ENCODE measurements around the gene SCN5A. TPM values are rescaled to one million over a fixed set of nuclear protein-coding genes. Genes with fewer than 3 reads are reported as not detected.

SCN5A gene
- total RNA-seq, 1 experiment from 2014 or later: 0.69 TPM

GRCh38 chr3:38611866-38612265 lies 37.6 kb downstream of the SCN5A start:
- no peak overlapping the region for H3K4me3 ChIP-seq (ENCODE audit: low read depth in 2 of 2, low read length in 2 of 2)
- TF ChIP-seq, protein P1, sequence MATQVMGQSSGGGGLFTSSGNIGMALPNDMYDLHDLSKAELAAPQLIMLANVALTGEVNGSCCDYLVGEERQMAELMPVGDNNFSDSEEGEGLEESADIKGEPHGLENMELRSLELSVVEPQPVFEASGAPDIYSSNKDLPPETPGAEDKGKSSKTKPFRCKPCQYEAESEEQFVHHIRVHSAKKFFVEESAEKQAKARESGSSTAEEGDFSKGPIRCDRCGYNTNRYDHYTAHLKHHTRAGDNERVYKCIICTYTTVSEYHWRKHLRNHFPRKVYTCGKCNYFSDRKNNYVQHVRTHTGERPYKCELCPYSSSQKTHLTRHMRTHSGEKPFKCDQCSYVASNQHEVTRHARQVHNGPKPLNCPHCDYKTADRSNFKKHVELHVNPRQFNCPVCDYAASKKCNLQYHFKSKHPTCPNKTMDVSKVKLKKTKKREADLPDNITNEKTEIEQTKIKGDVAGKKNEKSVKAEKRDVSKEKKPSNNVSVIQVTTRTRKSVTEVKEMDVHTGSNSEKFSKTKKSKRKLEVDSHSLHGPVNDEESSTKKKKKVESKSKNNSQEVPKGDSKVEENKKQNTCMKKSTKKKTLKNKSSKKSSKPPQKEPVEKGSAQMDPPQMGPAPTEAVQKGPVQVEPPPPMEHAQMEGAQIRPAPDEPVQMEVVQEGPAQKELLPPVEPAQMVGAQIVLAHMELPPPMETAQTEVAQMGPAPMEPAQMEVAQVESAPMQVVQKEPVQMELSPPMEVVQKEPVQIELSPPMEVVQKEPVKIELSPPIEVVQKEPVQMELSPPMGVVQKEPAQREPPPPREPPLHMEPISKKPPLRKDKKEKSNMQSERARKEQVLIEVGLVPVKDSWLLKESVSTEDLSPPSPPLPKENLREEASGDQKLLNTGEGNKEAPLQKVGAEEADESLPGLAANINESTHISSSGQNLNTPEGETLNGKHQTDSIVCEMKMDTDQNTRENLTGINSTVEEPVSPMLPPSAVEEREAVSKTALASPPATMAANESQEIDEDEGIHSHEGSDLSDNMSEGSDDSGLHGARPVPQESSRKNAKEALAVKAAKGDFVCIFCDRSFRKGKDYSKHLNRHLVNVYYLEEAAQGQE (IDR thresholded peaks at IDR 0.05; ENCODE audit: insufficient read depth in 1 of 2, low read depth in 2 of 2, low read length in 1 of 2): no peak
- no peak for TF ChIP-seq CTCF (IDR thresholded peaks at IDR 0.05)
- no peak for TF ChIP-seq SIN3A (IDR thresholded peaks at IDR 0.05; ENCODE audit: borderline replicate concordance, insufficient read depth, low read depth, low read length)
- no peaks in the 10 kb centered on the region for H3K36me3 ChIP-seq (ENCODE audit: control insufficient read depth, insufficient read depth, low read length)
- no peaks in the 10 kb centered on the region for H3K9me3 ChIP-seq (ENCODE audit: control insufficient read depth, insufficient read depth, low read depth, low read length)
- intact Hi-C loops (cut with micrococcal nuclease; ENCODE audit: unreplicated experiment): no loop called here
- no peak for ATAC-seq
- H3K27me3 ChIP-seq (ENCODE audit: control insufficient read depth, insufficient read depth, low read length): no peaks in the 10 kb centered on the region
- in situ Hi-C loops (cut with HindIII; ENCODE audit: low pct_unique_long_range_greater_than_20kb, low sequenced_read_pairs): no loop called here
- H3K27ac ChIP-seq (ENCODE audit: low read length): no peak overlapping the region
- ChIA-PET CTCF (no interaction called here), POLR2A (no interaction called here)
- no peak for DNase-seq (ENCODE audit: low read depth, low spot score)
- no peaks in the 10 kb centered on the region for H3K4me1 ChIP-seq (ENCODE audit: control insufficient read depth, insufficient read depth, low read length)
- no TSS peak for BruUV-seq (replicated peaks)

- in situ Hi-C loops (cut with HindIII; ENCODE audit: low pct_unique_long_range_greater_than_20kb, low sequenced_read_pairs): no loop called here
- H3K27me3 ChIP-seq (ENCODE audit: control insufficient read depth, insufficient read depth, low read length): no peaks in the 10 kb centered on the region
- intact Hi-C loops (cut with micrococcal nuclease; ENCODE audit: unreplicated experiment): no loop called here
These were observed 38.6 kb downstream of the SCN5A start for GRCh38 chr3:38610934-38611333.

More at GRCh38 chr3:38610934-38611333, 38.6 kb downstream of the SCN5A start:
- Histone ChIP-seq H3K4me1 (ENCODE audit: control insufficient read depth, insufficient read depth, low read length) (no peaks in the 10 kb centered on the region), H3K36me3 (ENCODE audit: control insufficient read depth, insufficient read depth, low read length) (no peaks in the 10 kb centered on the region), H3K27ac (ENCODE audit: low read length) (no peak overlapping the region), H3K4me3 (ENCODE audit: low read depth in 2 of 2, low read length in 2 of 2) (no peak overlapping the region), H3K9me3 (ENCODE audit: control insufficient read depth, insufficient read depth, low read depth, low read length) (no peaks in the 10 kb centered on the region)
- no peak for ATAC-seq
- ChIA-PET CTCF (no interaction called here), POLR2A (no interaction called here)
- TF ChIP-seq CTCF (IDR thresholded peaks at IDR 0.05): no peak
- TF ChIP-seq, protein P1 (IDR thresholded peaks at IDR 0.05; ENCODE audit: insufficient read depth in 1 of 2, low read depth in 2 of 2, low read length in 1 of 2): no peak
- TF ChIP-seq POLR2AphosphoS5 (IDR thresholded peaks at IDR 0.05; ENCODE audit: low read depth, low read length): no peak
- TF ChIP-seq SIN3A (IDR thresholded peaks at IDR 0.05; ENCODE audit: borderline replicate concordance, insufficient read depth, low read depth, low read length): no peak
- TF ChIP-seq TCF7L2 (IDR thresholded peaks at IDR 0.05; ENCODE audit: low read depth, low read length): no peak
- BruUV-seq (replicated peaks): no TSS peak
- DNase-seq (ENCODE audit: low read depth, low spot score): no peak

Data from Panc1 (cell line).